Measurements from ENCODE around the gene LTBP2. TPM values are rescaled to one million over a fixed set of nuclear protein-coding genes. Genes with fewer than 3 reads are reported as not detected.

Gene LTBP2
- polyA plus RNA-seq, 1 donor from 2014 or later = 0.33 TPM

GRCh38 chr14:74502236-74503019 lies 109.6 kb downstream of the LTBP2 start:
- no peaks in the 10 kb centered on the region for H3K9me2 ChIP-seq (ENCODE audit: insufficient read depth, low read length)
- no peaks in the 10 kb centered on the region for H3K27me3 ChIP-seq (ENCODE audit: insufficient read depth, low read depth, low read length)
- H3K9ac ChIP-seq (ENCODE audit: low read length) = peak overlapping the region; percentile 52
- no peak overlapping the region for H3K4me3 ChIP-seq (ENCODE audit: low read length)
- H3K36me3 ChIP-seq (ENCODE audit: insufficient read depth, low read length) = no peaks in the 10 kb centered on the region
- no peak overlapping the region for H2AFZ ChIP-seq (ENCODE audit: low read depth, low read length)
- no peaks in the 10 kb centered on the region for H4K20me1 ChIP-seq (ENCODE audit: insufficient read depth)
- H3F3A ChIP-seq (ENCODE audit: insufficient read depth, low read length, poor library complexity, severe bottlenecking) = no peaks in the 10 kb centered on the region
- no peak overlapping the region for H3K4me2 ChIP-seq (ENCODE audit: low read length)
- no peaks in the 10 kb centered on the region for H3K9me3 ChIP-seq (ENCODE audit: low read length)
- H3K79me2 ChIP-seq (replicated peaks; ENCODE audit: insufficient read depth, low read length) = no peaks in the 10 kb centered on the region
- peak overlapping the region; percentile 68 for H3K27ac ChIP-seq (ENCODE audit: low read length)
- TF ChIP-seq RAD21 (conservative IDR thresholded peaks at IDR 0.05) (peak; percentile 53), MXI1 (conservative IDR thresholded peaks at IDR 0.05; ENCODE audit: poor library complexity, severe bottlenecking) (no peak), CTCF (IDR thresholded peaks at IDR 0.05; ENCODE audit: poor library complexity, severe bottlenecking) (peak; percentile 66), REST (IDR thresholded peaks at IDR 0.05; ENCODE audit: borderline replicate concordance) (no peak), POLR2AphosphoS5 (IDR thresholded peaks at IDR 0.05) (no peak), EZH2 (IDR thresholded peaks at IDR 0.05; ENCODE audit: borderline replicate concordance, insufficient read depth, low read length, poor library complexity, severe bottlenecking) (no peak), EP300 (conservative IDR thresholded peaks at IDR 0.05; ENCODE audit: poor library complexity, severe bottlenecking) (no peak), SMC3 (conservative IDR thresholded peaks at IDR 0.05; ENCODE audit: poor library complexity) (peak; percentile 51), TAF1 (IDR thresholded peaks at IDR 0.05; ENCODE audit: low read depth) (no peak)

- Histone ChIP-seq H3K79me2 (replicated peaks; ENCODE audit: insufficient read depth, low read length) (no peaks in the 10 kb centered on the region), H3F3A (ENCODE audit: insufficient read depth, low read length, poor library complexity, severe bottlenecking) (no peaks in the 10 kb centered on the region), H3K27me3 (ENCODE audit: insufficient read depth, low read depth, low read length) (no peaks in the 10 kb centered on the region), H3K9me2 (ENCODE audit: insufficient read depth, low read length) (no peaks in the 10 kb centered on the region), H3K36me3 (ENCODE audit: insufficient read depth, low read length) (no peaks in the 10 kb centered on the region), H3K9ac (ENCODE audit: low read length) (peak overlapping the region; percentile 52), H3K27ac (ENCODE audit: low read length) (peak overlapping the region; percentile 68), H3K9me3 (ENCODE audit: low read length) (no peaks in the 10 kb centered on the region), H2AFZ (ENCODE audit: low read depth, low read length) (peak overlapping the region; percentile 33), H3K4me3 (ENCODE audit: low read length) (no peak overlapping the region), H4K20me1 (ENCODE audit: insufficient read depth) (no peaks in the 10 kb centered on the region), H3K4me2 (ENCODE audit: low read length) (no peak overlapping the region)
- TF ChIP-seq TAF1 (IDR thresholded peaks at IDR 0.05; ENCODE audit: low read depth) (no peak), EP300 (conservative IDR thresholded peaks at IDR 0.05; ENCODE audit: poor library complexity, severe bottlenecking) (no peak), SMC3 (conservative IDR thresholded peaks at IDR 0.05; ENCODE audit: poor library complexity) (no peak)
Measured at GRCh38 chr14:74501691-74502090, 110.3 kb downstream of the LTBP2 start.

Data from neural cell (in vitro differentiated cells).